AG04450 (cell line): ENCODE data around the gene C4B. TPM values are rescaled to one million over a fixed set of nuclear protein-coding genes. Genes with fewer than 3 reads are reported as not detected.
"Not testable (repeated sequence)": the region's sequence is repeated elsewhere in the genome, so short reads cannot be mapped to it uniquely, and the experiment has no call there.

ENCODE experiments used
- CTCF ChIA-PET: fragments of 300-600, 350-600 bp; formaldehyde crosslinking; extraction: SDS; loops from one replicate; lab custom pipeline; 2022; ENCODE audit warnings: antibody characterized with exemption, inconsistent platforms; lab: Charles Lee
- POLR2A ChIA-PET: fragments of 350-600 bp; formaldehyde crosslinking; extraction: SDS; loops from one replicate; lab custom pipeline; 2021; ENCODE audit warnings: antibody characterized with exemption, inconsistent platforms; lab: Yijun Ruan, JAX
- DNase-seq: peaks from one replicate; pipeline ENCODE4 v3.0.0-alpha.2; 2011; ENCODE audit warnings: low read depth, low spot score
- H3K27ac ChIP-seq: one replicate; pipeline ENCODE4 v1.5.1; 2012; ENCODE audit warnings: low read depth, low read length, control low read depth
- H3K27me3 ChIP-seq: one replicate; pipeline ENCODE4 v1.6.0; 2012; ENCODE audit warnings: low read length; ENCODE audit not compliant: control insufficient read depth, insufficient read depth
- H3K4me3 ChIP-seq: 2 replicates; pipeline ENCODE4 v1.5.1; 2011; ENCODE audit warnings: mild to moderate bottlenecking, low read depth, low read length, control low read depth
- H3K9me3 ChIP-seq: 2 replicates; pipeline ENCODE4 v1.5.1; 2012; ENCODE audit warnings: low read length; ENCODE audit not compliant: control insufficient read depth, insufficient read depth
- polyA plus RNA-seq: library from polyadenylated mRNA; depleted of rRNA; stranded (reverse); fragments of >200 nt; gene quantifications from 2 replicates; pipeline ENCODE4 v1.2.3, GENCODE V29; 2011

The C4B gene
- polyA plus RNA-seq, 1 experiment: 5.8 TPM

DNA sequence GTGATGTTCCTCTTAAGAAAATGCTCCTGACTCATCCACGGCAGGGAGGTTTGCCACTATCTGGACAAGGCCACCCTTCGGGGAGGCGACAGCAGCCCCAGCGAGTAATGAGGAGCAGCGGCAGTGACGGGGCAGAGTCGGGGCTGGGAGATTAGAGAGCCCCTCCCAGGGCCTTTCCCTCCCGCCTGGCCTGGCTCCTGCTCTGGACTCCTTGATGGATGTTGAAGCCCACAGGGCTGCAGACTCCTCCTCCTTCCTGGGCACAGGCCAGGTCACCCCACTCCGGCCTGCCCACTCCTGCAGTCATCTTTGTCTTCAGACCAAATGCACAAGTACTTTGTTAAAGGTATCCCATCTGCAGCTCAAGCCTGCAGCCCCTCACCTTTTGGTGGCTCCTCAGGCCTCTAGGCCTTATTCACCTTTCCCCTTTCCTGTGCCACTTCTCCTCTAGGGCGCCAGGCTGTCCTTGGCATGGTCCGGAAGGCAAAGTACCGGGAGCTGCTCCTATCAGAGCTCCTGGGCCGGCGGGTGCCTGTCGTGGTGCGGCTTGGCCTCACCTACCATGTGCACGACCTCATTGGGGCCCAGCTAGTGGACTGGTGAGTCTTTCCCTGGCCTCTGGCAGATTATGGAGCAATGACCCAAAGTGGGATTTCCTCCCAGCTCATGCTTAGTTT lies 1.5 kb upstream of the C4B start:
- H3K4me3 ChIP-seq, DNase-seq, CTCF ChIA-PET, H3K9me3 ChIP-seq, POLR2A ChIA-PET, H3K27me3 ChIP-seq, H3K27ac ChIP-seq: not testable (repeated sequence)

DNA sequence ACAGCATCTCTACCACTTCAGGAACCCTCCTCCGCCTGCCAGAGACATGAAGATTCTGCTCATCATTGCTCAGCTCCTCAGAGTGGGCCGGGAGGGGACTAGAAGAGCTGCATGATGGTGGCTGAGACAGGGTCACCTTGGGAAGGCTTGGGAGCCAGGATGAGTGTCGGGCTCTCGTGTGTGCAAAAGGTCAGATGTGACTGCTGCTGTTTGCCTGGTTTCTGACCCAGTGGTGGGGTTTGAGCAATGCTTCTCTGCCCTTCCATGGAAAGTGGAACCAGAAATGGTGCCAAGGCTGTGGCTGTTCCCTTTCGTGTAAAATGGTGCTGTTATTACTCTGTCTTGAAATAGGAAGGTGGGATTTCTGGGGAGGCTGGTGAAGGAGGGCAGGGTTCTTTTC lies 857 bp upstream of the C4B start:
- H3K4me3 ChIP-seq, H3K9me3 ChIP-seq, H3K27me3 ChIP-seq, POLR2A ChIA-PET, DNase-seq, CTCF ChIA-PET, H3K27ac ChIP-seq: not testable (repeated sequence)

DNA sequence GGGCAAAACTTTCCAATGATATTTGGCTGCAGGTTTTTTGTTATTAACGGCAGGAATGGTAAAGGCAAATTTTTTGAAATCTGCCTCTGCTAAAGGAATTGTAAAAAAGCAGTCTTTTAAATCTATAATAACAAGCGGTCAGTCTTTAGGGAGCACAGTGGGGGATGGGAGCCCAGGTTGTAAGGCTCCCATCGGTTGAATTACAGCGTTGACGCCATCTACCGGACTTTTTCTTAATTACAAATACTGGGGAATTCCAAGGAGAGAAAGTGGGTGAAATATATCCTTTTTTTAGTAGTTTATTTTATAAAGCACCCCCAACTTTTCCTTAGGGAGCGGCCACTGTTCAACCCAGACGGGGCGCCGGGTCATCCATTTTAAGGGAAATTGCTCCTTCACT lies 7.5 kb downstream of the C4B start:
- CTCF ChIA-PET, DNase-seq, H3K4me3 ChIP-seq, POLR2A ChIA-PET, H3K27me3 ChIP-seq, H3K9me3 ChIP-seq, H3K27ac ChIP-seq: not testable (repeated sequence)

DNA sequence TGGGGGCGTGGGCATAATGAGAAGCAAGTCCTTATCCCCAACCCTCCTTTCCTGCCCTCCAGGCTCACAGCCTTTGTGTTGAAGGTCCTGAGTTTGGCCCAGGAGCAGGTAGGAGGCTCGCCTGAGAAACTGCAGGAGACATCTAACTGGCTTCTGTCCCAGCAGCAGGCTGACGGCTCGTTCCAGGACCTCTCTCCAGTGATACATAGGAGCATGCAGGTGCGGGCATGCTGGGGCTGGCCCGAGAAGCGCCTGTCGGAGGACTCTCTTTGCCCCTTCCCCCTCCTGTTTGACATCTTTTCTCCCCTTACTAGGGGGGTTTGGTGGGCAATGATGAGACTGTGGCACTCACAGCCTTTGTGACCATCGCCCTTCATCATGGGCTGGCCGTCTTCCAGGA lies 14.0 kb downstream of the C4B start:
- H3K9me3 ChIP-seq: not testable (repeated sequence)

DNA sequence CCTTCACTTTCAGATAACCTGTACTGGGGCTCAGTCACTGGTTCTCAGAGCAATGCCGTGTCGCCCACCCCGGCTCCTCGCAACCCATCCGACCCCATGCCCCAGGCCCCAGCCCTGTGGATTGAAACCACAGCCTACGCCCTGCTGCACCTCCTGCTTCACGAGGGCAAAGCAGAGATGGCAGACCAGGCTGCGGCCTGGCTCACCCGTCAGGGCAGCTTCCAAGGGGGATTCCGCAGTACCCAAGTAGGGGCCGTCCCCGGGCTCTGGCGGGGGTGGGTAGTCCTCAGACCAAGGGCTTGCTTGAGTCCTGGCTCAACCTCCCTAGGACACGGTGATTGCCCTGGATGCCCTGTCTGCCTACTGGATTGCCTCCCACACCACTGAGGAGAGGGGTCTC lies 15.0 kb downstream of the C4B start:
- DNase-seq, CTCF ChIA-PET, H3K9me3 ChIP-seq, H3K27me3 ChIP-seq, H3K27ac ChIP-seq, H3K4me3 ChIP-seq, POLR2A ChIA-PET: not testable (repeated sequence)

More for the DNA sequence above, 14.0 kb downstream of the C4B start:
- H3K27me3 ChIP-seq, H3K27ac ChIP-seq, POLR2A ChIA-PET, CTCF ChIA-PET, DNase-seq, H3K4me3 ChIP-seq: not testable (repeated sequence)

DNA sequence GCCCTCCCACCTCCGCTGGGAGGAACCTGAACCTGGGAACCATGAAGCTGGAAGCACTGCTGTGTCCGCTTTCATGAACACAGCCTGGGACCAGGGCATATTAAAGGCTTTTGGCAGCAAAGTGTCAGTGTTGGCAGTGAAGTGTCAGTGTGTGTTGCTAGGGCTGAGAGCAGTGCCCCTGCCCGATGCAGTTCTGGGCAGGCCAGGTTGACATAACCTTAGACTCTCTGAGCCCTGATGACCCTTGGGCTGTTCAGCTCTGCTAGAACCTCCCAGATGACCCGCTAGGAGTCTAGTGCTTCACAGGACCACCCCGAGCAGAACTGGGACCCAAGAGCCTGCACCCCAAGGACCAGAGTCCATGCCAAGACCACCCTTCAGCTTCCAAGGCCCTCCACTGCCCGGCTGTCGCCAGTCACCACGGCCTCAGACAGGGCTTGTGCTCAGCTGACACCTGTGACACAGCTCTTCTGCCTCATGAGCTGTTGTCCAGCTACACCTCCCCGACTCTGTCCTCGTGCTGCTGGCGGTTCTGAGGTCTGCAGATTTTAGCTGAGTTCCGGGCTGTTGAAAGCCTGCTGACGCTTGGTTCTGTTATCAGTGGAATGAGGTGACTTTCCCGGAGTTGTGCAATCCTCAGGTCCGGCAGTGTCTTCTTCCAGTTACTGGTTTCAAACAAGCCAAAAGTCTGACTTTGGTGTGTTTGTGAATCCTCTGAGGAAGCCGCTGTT lies 20.9 kb downstream of the C4B start:
- H3K4me3 ChIP-seq, H3K27me3 ChIP-seq, DNase-seq, POLR2A ChIA-PET, CTCF ChIA-PET, H3K9me3 ChIP-seq, H3K27ac ChIP-seq: not testable (repeated sequence)

DNA sequence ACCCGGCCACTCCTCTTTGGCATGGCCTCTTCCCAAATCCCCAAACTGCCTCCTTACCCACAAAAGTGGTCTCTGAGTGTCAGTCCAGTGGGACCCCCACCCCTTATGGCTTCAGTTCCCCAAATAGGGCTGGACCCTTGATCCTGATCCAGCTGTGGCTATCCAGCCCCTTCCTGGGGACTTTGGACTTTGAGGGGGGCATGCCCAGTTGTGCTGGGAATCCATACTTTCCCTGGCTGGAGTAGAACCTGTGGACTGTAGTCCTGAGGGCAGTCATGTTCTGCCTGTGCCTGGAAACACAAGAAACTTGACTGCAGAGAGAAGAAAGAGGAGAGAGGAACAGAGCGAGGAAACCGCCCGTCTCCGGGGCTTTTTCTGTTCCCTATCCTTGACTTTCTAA lies 22.5 kb downstream of the C4B start:
- CTCF ChIA-PET, DNase-seq, H3K27me3 ChIP-seq, H3K4me3 ChIP-seq, POLR2A ChIA-PET, H3K9me3 ChIP-seq, H3K27ac ChIP-seq: not testable (repeated sequence)

DNA sequence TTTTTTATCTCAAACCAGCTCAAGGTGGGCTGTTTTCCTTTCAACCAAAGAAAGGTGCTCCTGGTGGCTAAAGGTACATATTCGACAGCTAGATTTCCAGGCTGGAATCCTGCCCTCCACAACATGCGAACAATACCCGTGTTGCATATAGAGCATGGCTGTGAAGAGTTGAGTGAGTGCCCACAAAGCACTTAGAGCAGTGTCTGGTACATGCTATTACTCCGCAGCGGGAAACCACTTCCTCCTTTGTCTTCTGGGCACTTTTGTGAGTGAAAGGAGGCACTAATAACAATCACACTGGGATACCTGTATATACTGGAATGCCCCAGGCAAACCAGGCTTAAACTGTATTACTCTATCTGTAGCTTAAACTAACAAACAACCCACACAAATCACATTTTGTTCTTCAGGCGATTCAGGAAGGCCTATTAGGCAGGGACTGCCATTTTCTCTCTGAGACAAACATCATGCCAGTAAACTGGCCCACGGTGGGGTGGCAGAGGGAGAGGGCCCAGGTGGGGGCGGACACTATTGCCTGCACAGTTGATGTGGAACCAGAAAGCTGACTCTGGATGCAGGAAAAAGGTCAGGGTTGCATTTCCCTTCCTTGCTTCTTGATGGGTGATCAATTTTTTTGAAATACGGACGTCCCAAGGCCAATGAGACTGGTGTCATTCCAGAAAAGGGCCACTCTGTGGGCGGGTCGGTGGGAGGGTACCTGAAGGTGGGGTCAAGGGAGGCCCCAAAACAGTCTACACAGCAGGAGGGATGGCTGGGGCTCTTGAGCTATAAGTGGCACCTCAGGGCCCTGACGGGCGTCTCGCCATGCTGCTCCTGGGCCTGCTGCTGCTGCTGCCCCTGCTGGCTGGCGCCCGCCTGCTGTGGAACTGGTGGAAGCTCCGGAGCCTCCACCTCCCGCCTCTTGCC lies 23.3 kb downstream of the C4B start, which contains the start of gene CYP21A2:
CYP21A2 (plus strand) TSS at position 818 of the 927 bp plus-strand sequence; CDS start at position 826, 8 bp downstream.
- H3K9me3 ChIP-seq, CTCF ChIA-PET: not testable (repeated sequence)

DNA sequence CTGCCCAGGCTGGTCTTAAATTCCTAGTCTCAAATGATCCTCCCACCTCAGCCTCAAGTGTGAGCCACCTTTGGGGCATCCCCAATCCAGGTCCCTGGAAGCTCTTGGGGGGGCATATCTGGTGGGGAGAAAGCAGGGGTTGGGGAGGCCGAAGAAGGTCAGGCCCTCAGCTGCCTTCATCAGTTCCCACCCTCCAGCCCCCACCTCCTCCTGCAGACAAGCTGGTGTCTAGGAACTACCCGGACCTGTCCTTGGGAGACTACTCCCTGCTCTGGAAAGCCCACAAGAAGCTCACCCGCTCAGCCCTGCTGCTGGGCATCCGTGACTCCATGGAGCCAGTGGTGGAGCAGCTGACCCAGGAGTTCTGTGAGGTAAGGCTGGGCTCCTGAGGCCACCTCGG lies 24.3 kb downstream of the C4B start:
- POLR2A ChIA-PET: not testable (repeated sequence)

More for the DNA sequence above, 23.3 kb downstream of the C4B start, which contains the start of gene CYP21A2:
- POLR2A ChIA-PET, H3K4me3 ChIP-seq, H3K27me3 ChIP-seq, DNase-seq, H3K27ac ChIP-seq: not testable (repeated sequence)

DNA sequence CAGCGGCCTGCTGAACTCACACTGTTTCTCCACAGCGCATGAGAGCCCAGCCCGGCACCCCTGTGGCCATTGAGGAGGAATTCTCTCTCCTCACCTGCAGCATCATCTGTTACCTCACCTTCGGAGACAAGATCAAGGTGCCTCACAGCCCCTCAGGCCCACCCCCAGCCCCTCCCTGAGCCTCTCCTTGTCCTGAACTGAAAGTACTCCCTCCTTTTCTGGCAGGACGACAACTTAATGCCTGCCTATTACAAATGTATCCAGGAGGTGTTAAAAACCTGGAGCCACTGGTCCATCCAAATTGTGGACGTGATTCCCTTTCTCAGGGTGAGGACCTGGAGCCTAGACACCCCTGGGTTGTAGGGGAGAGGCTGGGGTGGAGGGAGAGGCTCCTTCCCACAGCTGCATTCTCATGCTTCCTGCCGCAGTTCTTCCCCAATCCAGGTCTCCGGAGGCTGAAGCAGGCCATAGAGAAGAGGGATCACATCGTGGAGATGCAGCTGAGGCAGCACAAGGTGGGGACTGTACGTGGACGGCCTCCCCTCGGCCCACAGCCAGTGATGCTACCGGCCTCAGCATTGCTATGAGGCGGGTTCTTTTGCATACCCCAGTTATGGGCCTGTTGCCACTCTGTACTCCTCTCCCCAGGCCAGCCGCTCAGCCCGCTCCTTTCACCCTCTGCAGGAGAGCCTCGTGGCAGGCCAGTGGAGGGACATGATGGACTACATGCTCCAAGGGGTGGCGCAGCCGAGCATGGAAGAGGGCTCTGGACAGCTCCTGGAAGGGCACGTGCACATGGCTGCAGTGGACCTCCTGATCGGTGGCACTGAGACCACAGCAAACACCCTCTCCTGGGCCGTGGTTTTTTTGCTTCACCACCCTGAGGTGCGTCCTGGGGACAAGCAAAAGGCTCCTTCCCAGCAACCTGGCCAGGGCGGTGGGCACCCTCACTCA lies 25.0 kb downstream of the C4B start:
- CTCF ChIA-PET, DNase-seq, H3K4me3 ChIP-seq, H3K27ac ChIP-seq, H3K9me3 ChIP-seq, POLR2A ChIA-PET, H3K27me3 ChIP-seq: not testable (repeated sequence)

More for the DNA sequence above, 24.3 kb downstream of the C4B start:
- H3K4me3 ChIP-seq, DNase-seq, H3K27me3 ChIP-seq, H3K9me3 ChIP-seq, CTCF ChIA-PET, H3K27ac ChIP-seq: not testable (repeated sequence)
